OCI-LY7 (cell line): ENCODE measurements around the gene CEP112. TPM values are rescaled to one million over a fixed set of nuclear protein-coding genes. Genes with fewer than 3 reads are reported as not detected.

Experiments used
- BruUV-seq: library from RNA; stranded (reverse); fragments of 400-500 nt; replicated peaks from 2 replicates; lab custom pipeline; 2021; lab: Mats Ljungman, UMichigan
- CTCF ChIA-PET: fragments of 300-600 bp; sonication (Branson Sonifier 250); formaldehyde crosslinking; loops from one replicate; lab custom pipeline; 2022; ENCODE audit warnings: antibody characterized with exemption; ENCODE audit not compliant: unreplicated experiment; lab: Charles Lee
- POLR2A ChIA-PET: fragments of 300-600 bp; sonication (Branson Sonifier 250); formaldehyde crosslinking; loops from one replicate; lab custom pipeline; 2022; ENCODE audit warnings: antibody characterized with exemption; lab: Charles Lee
- DNase-seq: peaks from one replicate; pipeline ENCODE4 v3.0.0-alpha.2; 2015; ENCODE audit warnings: low spot score
- H2AFZ ChIP-seq: fragments of 200-600 bp; sonication (generic), shearing (Covaris generic); 2 replicates; pipeline ENCODE4 v1.6.1; 2014; ENCODE audit warnings: mild to moderate bottlenecking, antibody characterized with exemption, low read length, moderate library complexity
- H3K27ac ChIP-seq: fragments of 200-600 bp; sonication (generic); 2 replicates; pipeline ENCODE4 v1.5.1; 2014; ENCODE audit warnings: mixed run types, low read depth, mild to moderate bottlenecking, moderate library complexity, low read length, inconsistent platforms; ENCODE audit not compliant: poor library complexity, severe bottlenecking
- H3K36me3 ChIP-seq: fragments of 200-600 bp; sonication (generic); 2 replicates; pipeline ENCODE4 v1.6.1; 2014; ENCODE audit warnings: mild to moderate bottlenecking, antibody characterized with exemption, low read length, moderate library complexity, mixed read lengths; ENCODE audit not compliant: insufficient read depth
- H3K4me1 ChIP-seq: fragments of 200-600 bp; sonication (generic); 2 replicates; pipeline ENCODE4 v1.5.1; 2014; ENCODE audit warnings: mild to moderate bottlenecking, low read length; ENCODE audit not compliant: insufficient read depth, poor library complexity, severe bottlenecking
- H3K4me2 ChIP-seq: fragments of 200-600 bp; sonication (generic); 2 replicates; pipeline ENCODE4 v1.6.1; 2014; ENCODE audit warnings: mild to moderate bottlenecking, low read length
- H3K4me3 ChIP-seq: fragments of 200-600 bp; sonication (generic); 2 replicates; pipeline ENCODE4 v1.5.1; 2014; ENCODE audit warnings: mild to moderate bottlenecking, low read depth, low read length; ENCODE audit not compliant: poor library complexity, severe bottlenecking
- H3K79me2 ChIP-seq: fragments of 200-600 bp; sonication (generic); 2 replicates; pipeline ENCODE4 v1.6.1; 2016; ENCODE audit warnings: low read depth, mild to moderate bottlenecking, low read length, moderate library complexity, mixed read lengths; ENCODE audit not compliant: insufficient read depth
- H3K9me2 ChIP-seq: fragments of 200-600 bp; sonication (generic); 2 replicates; pipeline ENCODE4 v1.6.1; 2016; ENCODE audit warnings: mild to moderate bottlenecking, low read length, mixed read lengths; ENCODE audit not compliant: insufficient read depth
- H3K9me3 ChIP-seq: fragments of 200-600 bp; sonication (generic); 2 replicates; pipeline ENCODE4 v1.6.1; 2014; ENCODE audit warnings: mild to moderate bottlenecking, mixed run types, low read length, mixed read lengths
- H4K20me1 ChIP-seq: fragments of 200-600 bp; sonication (generic); 2 replicates; pipeline ENCODE4 v1.6.1; 2014; ENCODE audit warnings: mild to moderate bottlenecking, antibody characterized with exemption, low read length, moderate library complexity, mixed read lengths; ENCODE audit not compliant: insufficient read depth
- CTCF ChIP-seq: fragments of 200-600 bp; sonication (generic); conservative IDR thresholded peaks from 2 replicates; pipeline ENCODE4 v1.5.1; 2014; ENCODE audit warnings: mild to moderate bottlenecking, antibody characterized with exemption, low read length, moderate library complexity, mixed read lengths
- EZH2phosphoT487 ChIP-seq: fragments of 200-600 bp; sonication (generic); IDR thresholded peaks from 2 replicates; pipeline ENCODE4 v1.6.1; 2018; ENCODE audit warnings: low read depth, borderline replicate concordance, mild to moderate bottlenecking, mixed run types, antibody characterized with exemption, low read length, moderate library complexity, mixed read lengths
- intact Hi-C: fragments of 100-400 bp; cut with micrococcal nuclease; formaldehyde crosslinking; loops from one replicate; pipeline ENCODE4 v1.10.0; 2022; ENCODE audit not compliant: unreplicated experiment
- total RNA-seq, 2 experiments: library from RNA; depleted of rRNA in 1 of 2; stranded (reverse); fragments of >200 nt in 1 of 2; shearing (Covaris generic) in 1 of 2; gene quantifications; 2 replicates each; pipeline ENCODE4 v1.2.3, GENCODE V29; 2014 to 2022

The CEP112 gene
- total RNA-seq, 2 experiments from 2014 or later: 2.7 to 6.9 TPM

DNA sequence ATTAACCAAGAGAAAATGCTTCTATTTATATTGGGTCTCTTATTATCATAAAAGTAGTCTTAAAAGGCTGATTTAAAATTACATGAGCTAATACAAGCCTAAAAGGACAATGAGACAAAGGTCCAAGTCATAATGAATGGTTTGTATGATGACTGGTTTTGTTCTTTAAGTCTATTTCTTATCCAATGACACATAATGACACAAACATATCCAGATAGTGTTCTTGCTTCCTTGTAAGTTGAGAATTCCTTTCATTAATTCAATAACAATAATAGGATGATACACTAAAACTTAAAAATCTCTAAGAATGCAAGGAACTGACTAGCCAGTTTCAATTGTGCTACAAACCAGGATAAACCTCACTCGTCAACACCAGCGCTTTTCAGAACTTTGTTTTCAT lies 244.1 kb downstream of the CEP112 start:
- intact Hi-C loops: no loop called here

GRCh38 chr17:65942592-65942991 lies 249.3 kb downstream of the CEP112 start:
- Histone ChIP-seq H3K79me2 (no peaks in the 10 kb centered on the region), H4K20me1 (no peaks in the 10 kb centered on the region), H3K27ac (no peak overlapping the region), H2AFZ (no peak overlapping the region), H3K9me2 (no peaks in the 10 kb centered on the region), H3K4me1 (no peaks in the 10 kb centered on the region), H3K9me3 (no peaks in the 10 kb centered on the region), H3K4me3 (no peak overlapping the region), H3K4me2 (no peak overlapping the region), H3K36me3 (no peaks in the 10 kb centered on the region)
- no TSS peak for BruUV-seq
- ChIA-PET POLR2A (no interaction called here), CTCF (no interaction called here)
- DNase-seq: no peak
- intact Hi-C loops: no loop called here
- TF ChIP-seq CTCF (no peak), EZH2phosphoT487 (no peak)

More for the DNA sequence above, 244.1 kb downstream of the CEP112 start:
- no peak for DNase-seq
- H3K36me3 ChIP-seq: no peaks in the 10 kb centered on the region
- ChIA-PET POLR2A (interaction anchor here (0.6 kb wide), 1 partner anchor 42 kb away, joined by 3 read pairs; no protein-coding TSS in a partner anchor), CTCF (no interaction called here)
- H3K79me2 ChIP-seq: no peaks in the 10 kb centered on the region
- H3K9me2 ChIP-seq: no peaks in the 10 kb centered on the region
- H2AFZ ChIP-seq: no peak overlapping the region
- no peaks in the 10 kb centered on the region for H3K9me3 ChIP-seq
- H3K27ac ChIP-seq: no peak overlapping the region
- no peaks in the 10 kb centered on the region for H4K20me1 ChIP-seq
- BruUV-seq: no TSS peak
- H3K4me1 ChIP-seq: no peaks in the 10 kb centered on the region
- no peak overlapping the region for H3K4me2 ChIP-seq
- no peak overlapping the region for H3K4me3 ChIP-seq
- TF ChIP-seq CTCF: no peak
- no peak for TF ChIP-seq EZH2phosphoT487

- no peaks in the 10 kb centered on the region for H3K36me3 ChIP-seq
- no peak for DNase-seq
- no peak overlapping the region for H3K4me3 ChIP-seq
- TF ChIP-seq CTCF: peak; percentile 22; the same call in 1 of the 2 replicates
- TF ChIP-seq EZH2phosphoT487: no peak
- no peaks in the 10 kb centered on the region for H3K9me3 ChIP-seq
- H4K20me1 ChIP-seq: no peaks in the 10 kb centered on the region
- no peaks in the 10 kb centered on the region for H3K79me2 ChIP-seq
- intact Hi-C loops: no loop called here
- H3K4me2 ChIP-seq: no peak overlapping the region
- no peak overlapping the region for H3K27ac ChIP-seq
- H3K9me2 ChIP-seq: no peaks in the 10 kb centered on the region
- ChIA-PET POLR2A (no interaction called here), CTCF (no interaction called here)
- no peak overlapping the region for H2AFZ ChIP-seq
- no TSS peak for BruUV-seq
- H3K4me1 ChIP-seq: no peaks in the 10 kb centered on the region
Observed at GRCh38 chr17:65941356-65941899, 250.5 kb downstream of the CEP112 start.
